ENCODE results near the gene APCDD1. TPM values are rescaled to one million over a fixed set of nuclear protein-coding genes. Genes with fewer than 3 reads are reported as not detected.

Gene APCDD1
- 333 and 355 TPM in 2 replicates for total RNA-seq (2021)
- percentile 99 among the genes with signal in this experiment for Bru-seq, nascent RNA
- percentile 97 among the genes with signal in this experiment for BruChase-seq, experiment 1, labeled RNA remaining after a 2-hour chase
- percentile 96 among the genes with signal in this experiment for BruChase-seq, experiment 2, labeled RNA remaining after a 6-hour chase
- long read RNA-seq, transcript APCDD1-201 (5 exons, 3,809 nt): major isoform, 337 of 466 reads
- long read RNA-seq, transcript APCDD1-202 (3 exons, 833 nt): minor isoform, 16 of 466 reads
- long read RNA-seq, partial matches to known transcripts: 85 of 466 reads
- long read RNA-seq, other reads (novel, unspliced or antisense): 28 of 466 reads

DNA sequence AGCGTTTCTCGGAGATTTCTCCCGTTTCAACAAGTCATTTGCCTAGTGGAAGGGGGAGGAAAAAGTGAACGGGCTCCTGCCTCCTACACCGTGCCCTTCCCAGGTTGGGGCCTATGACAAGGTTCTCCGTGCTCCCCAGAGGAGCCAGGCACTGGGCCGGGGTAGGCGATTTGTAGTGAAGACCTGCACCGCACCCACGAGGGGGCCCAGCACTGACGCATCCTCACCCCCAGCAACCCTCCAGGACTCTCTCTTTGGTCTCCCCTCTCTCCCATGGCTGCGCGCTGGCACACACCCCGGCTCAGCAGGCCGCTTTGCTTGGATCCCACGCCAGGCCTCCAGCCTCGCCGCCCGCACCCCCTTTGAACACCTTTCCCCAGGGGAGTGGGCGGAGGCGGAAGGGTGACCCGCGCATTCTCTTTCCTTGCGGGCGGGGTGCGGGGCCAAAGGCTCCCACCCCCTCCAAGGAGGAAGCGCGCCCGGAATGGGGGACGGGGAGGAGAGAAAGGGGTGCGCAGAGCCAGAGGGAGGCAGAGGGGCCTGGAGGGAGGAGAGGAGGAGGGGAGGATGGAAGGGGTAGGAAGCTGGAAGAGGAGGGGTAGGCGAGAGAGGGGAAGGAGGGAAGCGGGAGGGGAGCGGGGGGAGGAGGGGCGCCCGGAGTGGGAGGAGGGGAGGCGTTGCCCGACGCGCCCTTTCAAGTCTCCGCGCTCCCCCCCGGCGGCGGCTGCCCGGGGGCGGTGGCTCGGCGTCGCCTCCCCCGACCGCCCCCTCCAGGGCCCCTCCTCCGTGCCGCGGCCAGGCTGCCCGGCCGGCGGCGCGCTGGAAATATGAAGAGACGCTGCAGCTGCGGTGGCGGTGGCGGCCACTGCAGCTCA, at the start of gene APCDD1:
APCDD1 (plus strand) TSS at position 830 of the 875 bp plus-strand sequence. CDS start 347 bp downstream, outside the sequence.
- no peak for TF ChIP-seq EZH2 (IDR thresholded peaks at IDR 0.05; ENCODE audit: borderline replicate concordance, low read depth, low read length, poor library complexity, severe bottlenecking)
- TF ChIP-seq CTCF (conservative IDR thresholded peaks at IDR 0.05; ENCODE audit: low read depth, low read length): no peak
- H3K9me3 ChIP-seq (ENCODE audit: low read depth, low read length, poor library complexity, severe bottlenecking): no peaks in the 10 kb centered on the region
- BruUV-seq (replicated peaks): no TSS peak
- intact Hi-C loops (cut with micrococcal nuclease; ENCODE audit: unreplicated experiment): loop anchor here (10.0 kb wide), 1 partner anchor 209 kb away; no protein-coding TSS in a partner anchor
- H3K4me3 ChIP-seq (ENCODE audit: low read depth, low read length, poor library complexity, severe bottlenecking): peak within 1 kb of the TSS; percentile 73
- peak within 1 kb of the TSS; percentile 99 for H3K27ac ChIP-seq (ENCODE audit: low read depth, low read length, poor library complexity, severe bottlenecking)
- H3K27me3 ChIP-seq (replicated peaks; ENCODE audit: insufficient read depth, low read depth, low read length, poor library complexity): no peaks in the 10 kb centered on the region
- peaks cover 45% of the 10 kb centered on the region for H3K4me1 ChIP-seq (ENCODE audit: insufficient read depth, low read length, poor library complexity, severe bottlenecking)
- peaks cover 30% of the 10 kb centered on the region for H3K36me3 ChIP-seq (ENCODE audit: insufficient read depth, low read length, poor library complexity, severe bottlenecking)
- POLR2A ChIA-PET (ENCODE audit: low non-redundant PET): interaction anchor here (0.6 kb wide), 2 partner anchors 46 to 1454 kb away, joined by 3 to 13 read pairs; no protein-coding TSS in a partner anchor
- CTCF ChIA-PET: interaction anchor here (0.6 kb wide), 1 partner anchor 448 kb away, joined by 3 read pairs; no protein-coding TSS in a partner anchor
- peak; percentile 93 for DNase-seq (ENCODE audit: low spot score)

DNA sequence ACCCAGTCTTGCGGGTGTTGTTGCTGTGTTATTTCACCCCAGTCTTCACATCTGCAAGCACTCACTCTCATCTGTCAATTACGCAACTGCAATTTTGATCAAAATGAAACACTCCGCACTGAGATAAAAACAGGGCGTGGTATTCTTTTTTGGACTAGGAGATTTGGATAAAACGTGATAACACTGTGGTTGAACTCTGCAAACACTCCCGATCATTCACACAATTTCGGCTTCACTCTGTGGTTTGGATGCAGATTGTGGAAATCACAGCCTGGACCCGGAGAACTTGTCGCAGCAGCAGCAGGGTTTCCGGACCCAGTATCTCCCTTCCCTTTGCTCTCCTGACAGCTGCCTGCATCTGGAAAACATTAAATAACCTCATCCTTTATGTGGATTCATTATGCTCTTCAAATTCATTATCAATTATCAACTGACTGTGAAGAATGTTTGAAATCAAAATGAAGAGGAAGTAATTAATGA, 49.4 kb upstream of the APCDD1 start:
- DNase-seq (ENCODE audit: low spot score): peak; percentile 95
- CTCF ChIA-PET: interaction anchor here (1.2 kb wide), 1 partner anchor 36 kb away, joined by 3 read pairs; no protein-coding TSS in a partner anchor
- Histone ChIP-seq H3K9me3 (ENCODE audit: low read depth, low read length, poor library complexity, severe bottlenecking) (no peaks in the 10 kb centered on the region), H3K27me3 (replicated peaks; ENCODE audit: insufficient read depth, low read depth, low read length, poor library complexity) (peaks cover 4% of the 10 kb centered on the region), H3K4me1 (ENCODE audit: insufficient read depth, low read length, poor library complexity, severe bottlenecking) (peaks cover 61% of the 10 kb centered on the region), H3K27ac (ENCODE audit: low read depth, low read length, poor library complexity, severe bottlenecking) (no peak overlapping the region), H3K36me3 (ENCODE audit: insufficient read depth, low read length, poor library complexity, severe bottlenecking) (no peaks in the 10 kb centered on the region), H3K4me3 (ENCODE audit: low read depth, low read length, poor library complexity, severe bottlenecking) (peak overlapping the region; percentile 1)
- no peak for TF ChIP-seq EZH2 (IDR thresholded peaks at IDR 0.05; ENCODE audit: borderline replicate concordance, low read depth, low read length, poor library complexity, severe bottlenecking)
- no peak for TF ChIP-seq CTCF (conservative IDR thresholded peaks at IDR 0.05; ENCODE audit: low read depth, low read length)
- intact Hi-C loops (cut with micrococcal nuclease; ENCODE audit: unreplicated experiment): loop anchor here (2.0 to 5.0 kb wide), 4 partner anchors 36 to 433 kb away; no protein-coding TSS in a partner anchor
- POLR2A ChIA-PET (ENCODE audit: low non-redundant PET): no interaction called here
- BruUV-seq (replicated peaks): no TSS peak
